22Rv1 (cell line): ENCODE data around the gene MAP4K4.

ENCODE experiments used
- H3K27ac ChIP-seq: fragments of 450-650 bp; 2 replicates; pipeline ENCODE4 v1.5.1; 2017
- CTCF ChIP-seq: fragments of 450-650 bp; IDR thresholded peaks from 2 replicates; pipeline ENCODE4 v1.5.1; 2017; ENCODE audit warnings: mild to moderate bottlenecking
- ZFX ChIP-seq: fragments of 450-650 bp; IDR thresholded peaks from 2 replicates; pipeline ENCODE4 v1.6.1; 2017; ENCODE audit warnings: antibody characterized with exemption, borderline replicate concordance

The MAP4K4 gene

GRCh38 chr2:101714118-101714517 is 16.6 kb downstream of the MAP4K4 start:
- no peak overlapping the region for H3K27ac ChIP-seq
- TF ChIP-seq CTCF = no peak
- TF ChIP-seq ZFX = no peak

GRCh38 chr2:101717071-101717845 is 19.8 kb downstream of the MAP4K4 start:
- no peak overlapping the region for H3K27ac ChIP-seq
- TF ChIP-seq CTCF = no peak
- TF ChIP-seq ZFX = no peak

- H3K27ac ChIP-seq = no peak overlapping the region
- TF ChIP-seq CTCF (no peak), ZFX (no peak)
Observed at GRCh38 chr2:101718479-101718878, 21.0 kb downstream of the MAP4K4 start.

GRCh38 chr2:101718993-101719571 is 21.6 kb downstream of the MAP4K4 start:
- TF ChIP-seq ZFX (no peak), CTCF (no peak)
- H3K27ac ChIP-seq = no peak overlapping the region

GRCh38 chr2:101720732-101721131 is 23.2 kb downstream of the MAP4K4 start:
- no peak overlapping the region for H3K27ac ChIP-seq
- TF ChIP-seq ZFX = no peak
- TF ChIP-seq CTCF = no peak

GRCh38 chr2:101722864-101723263 is 25.4 kb downstream of the MAP4K4 start:
- H3K27ac ChIP-seq = no peak overlapping the region
- no peak for TF ChIP-seq CTCF
- TF ChIP-seq ZFX = no peak
